ENCODE measurements around the gene HIVEP1. TPM values are rescaled to one million over a fixed set of nuclear protein-coding genes. Genes with fewer than 3 reads are reported as not detected.

HIVEP1 gene
- total RNA-seq, 4 donors from 2014 or later: 26.8 to 69.3 (median 38.8) TPM

DNA sequence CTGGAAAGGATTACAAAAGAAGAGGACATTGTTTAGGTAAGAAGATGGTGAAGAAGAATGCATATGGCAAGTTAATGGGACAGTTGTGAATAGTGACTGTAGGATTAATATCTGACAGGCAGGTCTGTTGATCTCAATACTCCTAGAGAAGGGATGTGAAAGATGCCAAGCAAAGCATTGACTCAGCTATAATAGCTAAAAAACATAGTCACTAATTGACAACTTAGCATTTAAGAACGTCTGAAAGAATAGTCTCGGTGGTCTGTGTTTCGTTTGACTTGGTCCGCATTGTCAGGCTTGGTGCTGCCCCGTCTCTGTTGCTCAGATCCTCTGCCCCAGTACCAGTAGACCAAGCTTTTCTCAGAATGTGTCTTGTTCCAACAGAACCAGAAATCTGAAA is 65.9 kb downstream of the HIVEP1 start:
- Histone ChIP-seq H3K9me3 (no peaks in the 10 kb centered on the region), H3K36me3 (no peaks in the 10 kb centered on the region)
- DNase-seq: no peak

DNA sequence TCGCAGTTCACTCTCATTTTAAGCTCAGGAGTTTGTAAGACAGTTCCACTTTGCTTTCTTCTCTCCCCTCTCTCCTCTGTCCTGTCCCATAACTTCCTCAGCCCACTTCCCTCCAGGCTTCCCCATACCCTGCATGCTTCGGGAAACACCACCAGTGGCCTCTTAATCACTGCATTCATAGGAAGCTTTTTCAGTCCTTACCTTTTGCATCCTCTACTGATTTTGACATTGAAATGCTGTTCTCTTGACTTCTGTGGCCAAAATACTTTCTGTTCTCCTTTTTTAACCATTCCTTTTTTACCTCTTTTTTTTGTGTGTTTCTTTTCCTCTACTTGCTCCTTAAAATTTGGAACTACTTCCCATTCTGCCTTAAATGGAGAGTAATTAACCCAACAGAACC is 69.7 kb downstream of the HIVEP1 start:
- peaks cover 0 to 7% (median 0%) of the 10 kb centered on the region in 4 donors for H3K4me1 ChIP-seq
- no peaks in the 10 kb centered on the region for H3K27me3 ChIP-seq
- no peak overlapping the region for H3K4me3 ChIP-seq
- TF ChIP-seq, protein P1, sequence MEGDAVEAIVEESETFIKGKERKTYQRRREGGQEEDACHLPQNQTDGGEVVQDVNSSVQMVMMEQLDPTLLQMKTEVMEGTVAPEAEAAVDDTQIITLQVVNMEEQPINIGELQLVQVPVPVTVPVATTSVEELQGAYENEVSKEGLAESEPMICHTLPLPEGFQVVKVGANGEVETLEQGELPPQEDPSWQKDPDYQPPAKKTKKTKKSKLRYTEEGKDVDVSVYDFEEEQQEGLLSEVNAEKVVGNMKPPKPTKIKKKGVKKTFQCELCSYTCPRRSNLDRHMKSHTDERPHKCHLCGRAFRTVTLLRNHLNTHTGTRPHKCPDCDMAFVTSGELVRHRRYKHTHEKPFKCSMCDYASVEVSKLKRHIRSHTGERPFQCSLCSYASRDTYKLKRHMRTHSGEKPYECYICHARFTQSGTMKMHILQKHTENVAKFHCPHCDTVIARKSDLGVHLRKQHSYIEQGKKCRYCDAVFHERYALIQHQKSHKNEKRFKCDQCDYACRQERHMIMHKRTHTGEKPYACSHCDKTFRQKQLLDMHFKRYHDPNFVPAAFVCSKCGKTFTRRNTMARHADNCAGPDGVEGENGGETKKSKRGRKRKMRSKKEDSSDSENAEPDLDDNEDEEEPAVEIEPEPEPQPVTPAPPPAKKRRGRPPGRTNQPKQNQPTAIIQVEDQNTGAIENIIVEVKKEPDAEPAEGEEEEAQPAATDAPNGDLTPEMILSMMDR (IDR thresholded peaks at IDR 0.05): no peak
- no peak for TF ChIP-seq POLR2A (IDR thresholded peaks at IDR 0.05)
- no peak for DNase-seq
- no peaks in the 10 kb centered on the region for H3K9me3 ChIP-seq
- no peaks in the 10 kb centered on the region for H3K36me3 ChIP-seq
- no peak overlapping the region for H3K27ac ChIP-seq

More for the DNA sequence above, 65.9 kb downstream of the HIVEP1 start:
- TF ChIP-seq, protein P1 (IDR thresholded peaks at IDR 0.05): no peak
- TF ChIP-seq POLR2A (IDR thresholded peaks at IDR 0.05): no peak
- no peak overlapping the region for H3K27ac ChIP-seq
- H3K4me3 ChIP-seq: no peak overlapping the region
- H3K27me3 ChIP-seq: no peaks in the 10 kb centered on the region
- peaks cover 0 to 7% (median 0%) of the 10 kb centered on the region in 4 donors for H3K4me1 ChIP-seq

DNA sequence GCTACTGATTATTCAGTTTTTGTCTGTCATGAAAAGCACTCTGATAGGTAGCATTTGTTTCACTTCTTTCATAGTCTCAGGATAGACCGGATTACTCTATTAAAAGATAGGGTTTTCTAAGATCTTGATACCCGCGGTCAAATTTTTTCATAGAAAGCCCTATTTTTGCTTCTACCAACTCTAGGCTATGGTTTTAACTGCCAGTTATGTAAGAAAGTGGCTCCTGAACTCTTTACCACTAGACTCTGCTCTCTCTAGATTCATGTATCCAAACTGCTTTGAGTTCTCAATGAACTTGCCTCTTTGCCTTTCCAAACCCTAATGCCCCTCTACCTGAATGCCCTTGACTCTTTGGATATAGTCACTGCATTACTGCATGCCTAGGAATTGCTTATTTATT is 70.3 kb downstream of the HIVEP1 start:
- Histone ChIP-seq H3K27ac (no peak overlapping the region), H3K27me3 (no peaks in the 10 kb centered on the region), H3K9me3 (no peaks in the 10 kb centered on the region), H3K4me1 (peaks cover 0 to 7% (median 0%) of the 10 kb centered on the region in 4 donors), H3K36me3 (no peaks in the 10 kb centered on the region), H3K4me3 (no peak overlapping the region)
- no peak for DNase-seq
- TF ChIP-seq, protein P1 (IDR thresholded peaks at IDR 0.05): no peak
- TF ChIP-seq POLR2A (IDR thresholded peaks at IDR 0.05): no peak

DNA sequence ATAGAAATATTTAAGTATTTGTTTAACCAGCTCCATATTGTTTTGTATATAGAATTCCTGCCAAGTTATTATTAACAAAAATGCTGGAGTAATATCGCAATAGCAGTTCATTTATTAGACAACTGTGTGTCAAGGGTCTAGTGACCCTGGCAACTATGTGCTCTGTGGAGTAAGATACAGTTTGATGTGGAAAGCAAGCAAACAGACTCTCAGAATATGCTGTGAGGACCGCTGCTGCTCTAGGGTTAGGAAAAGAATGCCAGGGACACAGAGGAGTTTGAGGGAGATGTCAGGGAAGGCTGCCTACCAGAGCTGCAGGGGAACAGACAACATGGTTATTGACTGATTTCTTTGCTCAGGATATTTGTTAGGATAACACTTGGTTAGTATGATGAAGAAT is 71.2 kb downstream of the HIVEP1 start:
- DNase-seq: no peak
- Histone ChIP-seq H3K9me3 (no peaks in the 10 kb centered on the region), H3K36me3 (no peaks in the 10 kb centered on the region), H3K27ac (no peak overlapping the region), H3K4me3 (no peak overlapping the region), H3K27me3 (no peaks in the 10 kb centered on the region), H3K4me1 (peaks cover 0 to 7% (median 0%) of the 10 kb centered on the region in 4 donors)
- no peak for TF ChIP-seq POLR2A (IDR thresholded peaks at IDR 0.05)
- TF ChIP-seq, protein P1 (IDR thresholded peaks at IDR 0.05): no peak

DNA sequence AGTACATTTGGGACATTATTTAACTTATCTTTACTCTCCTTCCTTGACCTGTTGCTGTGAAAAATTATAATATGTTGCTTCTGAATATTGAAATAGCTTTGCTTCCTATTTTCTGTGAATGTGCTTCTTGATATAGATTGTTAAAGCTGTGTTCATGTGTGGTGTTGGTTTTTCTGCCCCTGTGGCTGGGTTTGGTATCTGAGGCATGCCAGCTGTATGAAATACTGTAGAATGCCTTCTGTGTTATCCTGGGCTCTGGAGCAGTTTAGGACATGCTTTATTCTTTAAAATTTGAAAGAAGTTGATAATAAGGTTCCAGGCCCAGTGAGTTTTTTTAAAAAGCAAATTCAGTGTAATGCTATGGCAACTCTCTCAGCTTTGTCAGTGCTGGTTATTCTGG is 71.7 kb downstream of the HIVEP1 start:
- H3K9me3 ChIP-seq: no peaks in the 10 kb centered on the region
- no peak overlapping the region for H3K4me3 ChIP-seq
- H3K27me3 ChIP-seq: no peaks in the 10 kb centered on the region
- peaks cover 0 to 7% (median 0%) of the 10 kb centered on the region in 4 donors for H3K4me1 ChIP-seq
- H3K36me3 ChIP-seq: no peaks in the 10 kb centered on the region
- DNase-seq: no peak
- TF ChIP-seq POLR2A (IDR thresholded peaks at IDR 0.05): no peak
- TF ChIP-seq, protein P1 (IDR thresholded peaks at IDR 0.05): no peak
- no peak overlapping the region for H3K27ac ChIP-seq

DNA sequence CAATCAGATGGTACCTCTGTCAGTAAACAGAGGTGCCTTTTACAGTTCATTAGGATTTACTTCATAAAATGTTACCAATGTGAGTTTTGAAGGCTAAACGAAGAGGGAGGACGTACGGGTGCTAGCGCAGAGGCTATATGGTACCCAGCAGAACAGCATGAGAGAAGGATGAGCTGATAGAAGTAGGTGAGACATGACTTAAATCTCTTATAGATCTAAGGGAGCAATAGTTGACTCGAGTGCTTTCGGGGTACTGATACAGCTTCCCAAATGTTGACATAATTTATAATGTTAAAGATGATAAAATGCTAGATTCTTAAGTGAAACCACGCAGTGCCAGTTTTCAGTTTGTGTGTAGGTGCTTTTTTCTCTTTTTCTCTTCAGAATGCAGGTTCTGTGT is 72.6 kb downstream of the HIVEP1 start:
- Histone ChIP-seq H3K4me1 (peaks cover 0 to 7% (median 0%) of the 10 kb centered on the region in 4 donors), H3K4me3 (no peak overlapping the region), H3K36me3 (peaks cover 0 to 3% (median 0%) of the 10 kb centered on the region in 3 donors), H3K27ac (no peak overlapping the region), H3K27me3 (no peaks in the 10 kb centered on the region), H3K9me3 (no peaks in the 10 kb centered on the region)
- DNase-seq: no peak
- TF ChIP-seq POLR2A (IDR thresholded peaks at IDR 0.05): no peak
- TF ChIP-seq, protein P1 (IDR thresholded peaks at IDR 0.05): no peak

Measured in Peyer's patch (tissue), 4 donors.